Mammary epithelial cell (primary cell): ENCODE data around the gene ARMC10.

ENCODE experiments used
- CTCF ChIP-seq, 2 donors: IDR thresholded peaks in 1 of 2; conservative IDR thresholded peaks in 1 of 2; 2 replicates each; pipeline ENCODE4 v1.5.1; 2011 to 2012; ENCODE audit warnings: inconsistent platforms in 2 of 2, low read length in 2 of 2, mild to moderate bottlenecking in 2 of 2, control low read depth in 1 of 2, low read depth in 1 of 2; ENCODE audit not compliant: insufficient read depth in 1 of 2; ENCODE audit errors: extremely low read depth in 1 of 2
- EZH2 ChIP-seq: IDR thresholded peaks from 2 replicates; pipeline ENCODE4 v1.6.1; 2012; ENCODE audit warnings: low read length, inconsistent platforms, borderline replicate concordance

GRCh38 chr7:103101543-103101942 lies 26.6 kb downstream of the ARMC10 start:
- TF ChIP-seq CTCF (conservative IDR thresholded peaks at IDR 0.05 in 1 of 2, IDR thresholded peaks at IDR 0.05 in 1 of 2; ENCODE audit: extremely low read depth in 1 of 2, insufficient read depth in 1 of 2, low read depth in 1 of 2, low read length in 2 of 2): no peak
- no peak for TF ChIP-seq EZH2
